GM23338 (cell line): ENCODE measurements around the gene LRIT2. TPM values are rescaled to one million over a fixed set of nuclear protein-coding genes. Genes with fewer than 3 reads are reported as not detected.

Experiments
- ATAC-seq: fragments of 200-7000 bp; cut with Tn5 transposase; 3 replicates; pipeline ENCODE4 v1.9.1; 2020
- DNase-seq: peaks from one replicate; pipeline ENCODE4 v3.0.0-alpha.2; 2015; ENCODE audit warnings: low spot score
- H2AFZ ChIP-seq: fragments of 200-600 bp; sonication (generic); 2 replicates; pipeline ENCODE4 v1.8.0; 2016; ENCODE audit warnings: antibody characterized with exemption, mild to moderate bottlenecking, moderate library complexity
- H3F3A ChIP-seq: fragments of 200-600 bp; sonication (generic); replicated peaks from 2 replicates; pipeline ENCODE4 v1.8.0; 2017; ENCODE audit warnings: antibody characterized with exemption, mixed run types, low read depth
- H3K27ac ChIP-seq: fragments of 200-600 bp; sonication (generic); 2 replicates; pipeline ENCODE4 v1.6.1; 2016; ENCODE audit warnings: low read depth
- H3K27me3 ChIP-seq: fragments of 200-600 bp; sonication (generic); 2 replicates; pipeline ENCODE4 v1.8.0; 2016; ENCODE audit warnings: mild to moderate bottlenecking, mixed run types, moderate library complexity; ENCODE audit not compliant: insufficient read depth
- H3K36me3 ChIP-seq: fragments of 200-600 bp; sonication (generic); 2 replicates; pipeline ENCODE4 v1.8.0; 2016; ENCODE audit warnings: mild to moderate bottlenecking; ENCODE audit not compliant: insufficient read depth
- H3K4me1 ChIP-seq: fragments of 200-600 bp; sonication (generic); 2 replicates; pipeline ENCODE4 v1.8.0; 2016; ENCODE audit warnings: mild to moderate bottlenecking, moderate library complexity; ENCODE audit not compliant: insufficient read depth
- H3K4me2 ChIP-seq: fragments of 200-600 bp; sonication (generic); 2 replicates; pipeline ENCODE4 v1.7.1; 2017; ENCODE audit warnings: mixed run types
- H3K4me3 ChIP-seq: fragments of 200-600 bp; sonication (generic); 2 replicates; pipeline ENCODE4 v1.6.1; 2016; ENCODE audit warnings: mixed run types
- H3K79me2 ChIP-seq: fragments of 200-600 bp; sonication (generic); replicated peaks from 2 replicates; pipeline ENCODE4 v1.8.0; 2017; ENCODE audit warnings: mild to moderate bottlenecking; ENCODE audit not compliant: insufficient read depth
- H3K9me2 ChIP-seq: fragments of 200-600 bp; sonication (generic); 2 replicates; pipeline ENCODE4 v1.8.0; 2017; ENCODE audit not compliant: insufficient read depth
- H4K20me1 ChIP-seq: fragments of 200-600 bp; sonication (generic); replicated peaks from 2 replicates; pipeline ENCODE4 v1.8.0; 2017; ENCODE audit warnings: mild to moderate bottlenecking; ENCODE audit not compliant: insufficient read depth
- H3K27ac Mint-ChIP-seq: 2 replicates; pipeline ENCODE4 v1.8.0; 2020; ENCODE audit warnings: inconsistent platforms, mild to moderate bottlenecking, moderate library complexity, mixed read lengths
- H3K27me3 Mint-ChIP-seq: 3 replicates; pipeline ENCODE4 v1.8.0; 2022; ENCODE audit warnings: low read depth, mild to moderate bottlenecking, moderate library complexity, mixed read lengths, inconsistent platforms; ENCODE audit not compliant: insufficient read depth, poor library complexity
- H3K36me3 Mint-ChIP-seq: 3 replicates; pipeline ENCODE4 v1.8.0; 2021; ENCODE audit warnings: low read depth, mild to moderate bottlenecking, inconsistent platforms, moderate library complexity, mixed read lengths
- H3K4me1 Mint-ChIP-seq: 3 replicates; pipeline ENCODE4 v1.8.0; 2020; ENCODE audit warnings: mild to moderate bottlenecking, inconsistent platforms, mixed read lengths
- H3K4me3 Mint-ChIP-seq: 3 replicates; pipeline ENCODE4 v1.8.0; 2021; ENCODE audit warnings: moderate library complexity, mild to moderate bottlenecking, inconsistent platforms, mixed read lengths
- H3K9me3 Mint-ChIP-seq: 3 replicates; pipeline ENCODE4 v1.8.0; 2020; ENCODE audit warnings: moderate library complexity, mild to moderate bottlenecking, inconsistent platforms, mixed read lengths
- CREB1 ChIP-seq: fragments of 250-450 bp; sonication (Bioruptor Pico); IDR thresholded peaks from 2 replicates; pipeline ENCODE4 v1.5.0; 2020; ENCODE audit warnings: low read depth, mild to moderate bottlenecking, moderate library complexity
- CTCF ChIP-seq, 2 experiments: fragments of 200-600 bp in 1 of 2; sonication (generic) in 1 of 2; conservative IDR thresholded peaks; 2 replicates each; pipeline versions ENCODE4 v1.5.1 to v1.6.1; 2016 to 2017; ENCODE audit warnings: antibody characterized with exemption in 2 of 2, low read depth in 2 of 2, mild to moderate bottlenecking in 2 of 2, moderate library complexity in 1 of 2
- ETS1 ChIP-seq: IDR thresholded peaks from 2 replicates; pipeline ENCODE4 v1.6.1; 2016; ENCODE audit warnings: antibody characterized with exemption
- EZH2phosphoT487 ChIP-seq: fragments of 200-600 bp; sonication (generic); IDR thresholded peaks from one replicate; pipeline ENCODE4 v1.8.1; 2018; ENCODE audit warnings: antibody characterized with exemption; ENCODE audit not compliant: unreplicated experiment
- STAT1 ChIP-seq: IDR thresholded peaks from one replicate; pipeline ENCODE4 v1.6.1; 2016; ENCODE audit warnings: antibody characterized with exemption; ENCODE audit not compliant: unreplicated experiment
- ZNF462 ChIP-seq: fragments of 250-450 bp; sonication (Bioruptor Pico); IDR thresholded peaks from 2 replicates; pipeline ENCODE4 v1.5.0; 2020; ENCODE audit warnings: mild to moderate bottlenecking, moderate library complexity
- polyA plus RNA-seq: library from polyadenylated mRNA; unstranded; fragments of >200 nt; fragmentation: Nextera tagmentation; extraction: Ambion mirVana; gene quantifications from 2 replicates; pipeline ENCODE4 v1.2.1, GENCODE V29; 2016
- total RNA-seq: library from RNA; depleted of rRNA; stranded (reverse); fragments of >200 nt; shearing (Covaris generic); gene quantifications from 2 replicates; pipeline ENCODE4 v1.2.3, GENCODE V29; 2014

LRIT2 gene
- total and polyA plus RNA-seq, 2 experiments from 2014 or later, result not detected

- H3K79me2 ChIP-seq, result no peaks in the 10 kb centered on the region
- H3K4me3 ChIP-seq, result no peak overlapping the region
- peaks cover 7% of the 10 kb centered on the region; the same call in 1 of the 2 replicates for H3K9me2 ChIP-seq
- ATAC-seq (no peak), DNase-seq (no peak)
- no peaks in the 10 kb centered on the region for H4K20me1 ChIP-seq
- no peaks in the 10 kb centered on the region for H3K36me3 ChIP-seq
- H3K4me1 ChIP-seq, result no peaks in the 10 kb centered on the region
- H3F3A ChIP-seq, result no peaks in the 10 kb centered on the region
- H2AFZ ChIP-seq, result no peak overlapping the region
- H3K27ac ChIP-seq, result no peak overlapping the region
- no peak for TF ChIP-seq STAT1
- TF ChIP-seq ETS1, result no peak
- no peak for TF ChIP-seq ZNF462 (CRISPR knock-in tag)
- Mint-ChIP-seq H3K9me3 (no peaks in the 10 kb centered on the region), H3K36me3 (no peaks in the 10 kb centered on the region), H3K4me1 (no peaks in the 10 kb centered on the region), H3K27ac (no peak overlapping the region), H3K4me3 (no peak overlapping the region), H3K27me3 (no peaks in the 10 kb centered on the region)
- H3K4me2 ChIP-seq, result no peak overlapping the region
- H3K27me3 ChIP-seq, result no peaks in the 10 kb centered on the region
Observed at GRCh38 chr10:84227810-84228209, 2.5 kb upstream of the LRIT2 start.

GRCh38 chr10:84226616-84227015, 1.3 kb upstream of the LRIT2 start:
- no peak overlapping the region for H3K4me3 Mint-ChIP-seq
- peaks cover 7% of the 10 kb centered on the region; the same call in 1 of the 2 replicates for H3K9me2 ChIP-seq
- no peaks in the 10 kb centered on the region for H3F3A ChIP-seq
- no peak overlapping the region for H3K27ac Mint-ChIP-seq
- H3K27ac ChIP-seq, result no peak overlapping the region
- H3K36me3 ChIP-seq, result no peaks in the 10 kb centered on the region
- no peaks in the 10 kb centered on the region for H3K36me3 Mint-ChIP-seq
- H3K4me1 ChIP-seq, result no peaks in the 10 kb centered on the region
- H3K4me2 ChIP-seq, result no peak overlapping the region
- no peaks in the 10 kb centered on the region for H4K20me1 ChIP-seq
- H2AFZ ChIP-seq, result no peak overlapping the region
- no peaks in the 10 kb centered on the region for H3K4me1 Mint-ChIP-seq
- no peaks in the 10 kb centered on the region for H3K79me2 ChIP-seq
- no peak for ATAC-seq
- H3K9me3 Mint-ChIP-seq, result no peaks in the 10 kb centered on the region
- H3K4me3 ChIP-seq, result no peak overlapping the region
- no peak for DNase-seq
- no peaks in the 10 kb centered on the region for H3K27me3 ChIP-seq
- H3K27me3 Mint-ChIP-seq, result peaks cover 2% of the 10 kb centered on the region
- TF ChIP-seq EZH2phosphoT487 (no peak), CTCF (conservative IDR thresholded peaks at IDR 0.05; ENCODE audit: low read depth in 2 of 2) (no peak), CREB1 (CRISPR knock-in tag) (no peak)
